Fibroblast of pulmonary artery (primary cell): ENCODE data around the gene SRGAP1.

Source experiments
- DNase-seq: peaks from one replicate; pipeline ENCODE4 v3.0.0-alpha.2; 2010; ENCODE audit warnings: low read depth
- H3K4me3 ChIP-seq: replicated peaks from 2 replicates; pipeline ENCODE4 v1.5.1; 2011; ENCODE audit warnings: low read depth, mild to moderate bottlenecking, control low read depth, low read length, moderate library complexity
- CTCF ChIP-seq: IDR thresholded peaks from 2 replicates; pipeline ENCODE4 v1.5.1; 2011; ENCODE audit warnings: mild to moderate bottlenecking, control low read depth, low read length, inconsistent platforms; ENCODE audit errors: missing control alignments

SRGAP1 gene

GRCh38 chr12:64044191-64044590 lies 199.7 kb downstream of the SRGAP1 start:
- no peak overlapping the region for H3K4me3 ChIP-seq
- no peak for TF ChIP-seq CTCF
- no peak for DNase-seq

GRCh38 chr12:64051057-64051456 lies 206.6 kb downstream of the SRGAP1 start:
- DNase-seq, result no peak
- no peak for TF ChIP-seq CTCF
- no peak overlapping the region for H3K4me3 ChIP-seq

GRCh38 chr12:64053117-64053516 lies 208.6 kb downstream of the SRGAP1 start:
- DNase-seq, result no peak
- no peak overlapping the region for H3K4me3 ChIP-seq
- TF ChIP-seq CTCF, result no peak

- no peak overlapping the region for H3K4me3 ChIP-seq
- TF ChIP-seq CTCF, result no peak
- DNase-seq, result no peak
Observed at GRCh38 chr12:64054079-64054520, 209.6 kb downstream of the SRGAP1 start.

- DNase-seq, result no peak
- no peak overlapping the region for H3K4me3 ChIP-seq
- TF ChIP-seq CTCF, result no peak
Observed at GRCh38 chr12:64056741-64057140, 212.2 kb downstream of the SRGAP1 start.

GRCh38 chr12:64057706-64058105 lies 213.2 kb downstream of the SRGAP1 start:
- TF ChIP-seq CTCF, result no peak
- H3K4me3 ChIP-seq, result no peak overlapping the region
- DNase-seq, result no peak

GRCh38 chr12:64058541-64059265 lies 214.2 kb downstream of the SRGAP1 start:
- no peak overlapping the region for H3K4me3 ChIP-seq
- DNase-seq, result no peak
- no peak for TF ChIP-seq CTCF
